DMS114 treated with DMSO at 0.1 percent for 48 hours (cell line): ENCODE measurements around the gene SCUBE3.

Experiments
- DNase-seq: peaks from one replicate; lab custom pipeline; 2025; ENCODE audit not compliant: unreplicated experiment; lab: John Stamatoyannopoulos, UW

SCUBE3 gene

DNA sequence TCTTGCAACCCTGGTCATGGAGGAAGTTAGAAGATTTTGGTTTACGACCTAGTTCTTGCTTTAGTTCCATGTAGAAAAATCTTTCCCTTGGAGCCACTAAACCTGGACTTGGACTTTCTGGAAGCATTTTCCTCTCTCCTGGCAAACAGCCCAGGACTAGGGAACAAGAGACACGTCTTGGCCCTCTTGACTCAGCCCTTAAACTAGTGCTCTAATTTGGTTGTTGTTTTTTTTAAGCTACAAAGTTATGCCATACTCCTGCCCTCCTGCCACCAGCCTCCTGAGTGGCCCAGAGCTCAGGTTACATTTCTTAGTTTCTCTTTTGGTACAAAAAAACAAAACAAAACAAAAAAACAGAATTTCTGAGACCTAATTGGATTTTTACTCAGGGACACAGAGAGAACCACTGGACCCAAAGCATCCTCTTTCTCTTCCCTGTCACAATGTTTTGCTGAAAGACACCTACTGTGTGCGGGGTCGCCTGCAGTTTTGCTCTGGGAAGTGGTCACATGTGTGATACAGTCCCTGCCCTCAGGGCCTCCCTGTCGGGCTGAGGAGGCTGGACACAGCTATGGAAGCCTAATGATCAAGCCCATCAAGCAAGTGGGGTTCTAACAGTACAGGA is 32.3 kb upstream of the SCUBE3 start:
- no peak for DNase-seq

DNA sequence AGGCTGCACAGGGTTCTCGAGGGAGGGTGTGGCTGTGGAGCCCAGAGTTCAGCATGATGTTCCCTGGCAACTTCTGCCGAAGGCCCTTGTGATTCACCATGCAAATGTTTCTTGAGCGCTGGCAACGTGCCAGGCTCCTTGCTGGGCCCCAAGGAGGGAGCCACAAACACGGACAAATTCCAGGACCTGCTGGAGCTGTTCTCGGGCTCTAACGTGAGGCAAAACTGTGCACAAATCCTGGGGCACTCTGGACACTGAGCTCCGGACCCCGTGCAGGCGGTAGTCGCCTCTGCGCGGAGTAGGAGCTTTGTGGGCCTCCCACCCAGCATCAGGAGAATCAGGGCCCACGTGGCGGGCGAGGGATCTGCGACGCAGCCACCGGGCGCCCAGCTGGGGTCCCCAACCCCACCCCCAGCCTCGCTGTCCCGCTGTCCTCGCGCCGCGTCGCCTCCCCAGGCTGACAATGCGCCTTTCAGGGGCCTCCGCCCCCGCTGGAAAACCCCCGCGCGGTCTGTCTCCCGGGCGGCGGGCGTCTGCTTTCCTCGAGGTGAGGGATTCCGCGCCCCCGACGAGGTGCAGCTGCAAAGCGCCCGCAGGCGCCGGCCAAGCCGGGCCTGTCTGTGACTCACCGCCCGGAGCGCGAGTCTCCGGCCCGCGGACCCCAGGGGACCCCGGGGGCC is 31.7 kb upstream of the SCUBE3 start:
- no peak for DNase-seq

DNA sequence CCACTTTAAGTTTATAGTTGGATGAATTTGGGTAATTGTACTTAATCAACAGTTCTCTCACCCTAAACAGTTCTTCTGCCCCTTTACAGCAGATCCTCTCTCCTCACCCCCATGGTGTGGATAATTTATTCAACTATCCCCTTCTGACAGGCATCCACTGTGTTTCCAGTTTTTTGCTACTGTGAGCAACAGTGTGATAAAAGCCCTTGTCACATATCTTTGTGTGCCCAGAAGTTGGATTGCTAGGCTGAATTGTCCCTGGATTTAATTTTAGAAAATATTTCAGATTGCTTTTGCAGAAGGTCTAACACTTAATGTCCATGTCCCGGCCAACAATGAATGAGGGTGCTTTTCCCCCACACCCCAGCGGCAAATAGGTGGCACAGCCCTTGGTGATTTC is 30.5 kb upstream of the SCUBE3 start:
- DNase-seq, result no peak

DNA sequence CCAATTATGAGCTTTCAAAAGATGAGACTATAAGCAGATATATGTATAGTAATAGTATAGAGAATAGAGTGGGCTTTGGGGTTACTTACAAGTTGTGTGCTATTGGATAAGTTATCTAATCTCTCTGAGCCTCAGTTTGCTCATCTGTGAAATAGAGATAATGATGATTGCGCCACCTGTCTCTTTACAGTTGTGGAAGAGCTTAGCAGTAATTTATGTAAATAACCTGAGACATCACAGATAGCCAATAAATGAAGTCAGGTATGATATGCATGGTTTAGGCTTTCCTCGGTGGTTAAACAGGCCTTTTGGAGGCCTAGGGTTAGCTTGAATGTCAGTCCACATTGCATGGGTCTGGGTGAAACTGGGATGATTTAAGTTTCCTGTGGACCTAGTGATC is 29.8 kb upstream of the SCUBE3 start:
- no peak for DNase-seq

DNA sequence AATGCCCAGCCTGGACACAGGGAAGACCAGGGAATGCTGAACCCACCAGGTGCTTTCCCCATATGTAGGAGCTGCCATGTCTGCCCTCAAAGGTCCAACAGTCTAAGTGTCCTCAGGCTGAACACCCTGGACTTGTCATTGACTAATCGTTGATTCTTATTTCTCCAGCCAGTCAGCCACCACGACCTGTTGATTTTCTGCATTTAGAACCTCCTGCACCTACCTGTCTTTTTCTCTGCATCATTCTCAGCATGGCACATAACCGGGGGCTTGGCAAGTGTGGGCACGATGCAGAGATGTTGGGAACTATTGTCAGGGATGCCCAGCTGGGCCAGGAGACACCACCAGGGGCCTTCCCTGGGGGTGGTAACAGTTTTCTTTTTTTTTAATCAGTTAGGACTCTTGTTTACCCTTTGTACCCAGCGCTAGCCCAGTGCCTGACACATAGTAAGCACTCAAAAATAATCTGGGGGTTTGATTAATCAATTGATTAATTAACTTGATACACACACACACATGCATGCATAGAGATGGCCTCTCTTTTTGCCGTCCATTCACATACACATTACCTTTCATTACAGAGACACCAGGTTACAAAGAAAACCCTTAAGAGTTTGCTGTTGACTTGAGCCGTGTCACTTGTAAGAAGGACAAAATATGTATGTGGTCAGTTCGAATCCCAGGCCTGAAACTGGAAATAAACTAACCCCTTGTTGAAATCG is 29.0 kb upstream of the SCUBE3 start:
- DNase-seq, result no peak

DNA sequence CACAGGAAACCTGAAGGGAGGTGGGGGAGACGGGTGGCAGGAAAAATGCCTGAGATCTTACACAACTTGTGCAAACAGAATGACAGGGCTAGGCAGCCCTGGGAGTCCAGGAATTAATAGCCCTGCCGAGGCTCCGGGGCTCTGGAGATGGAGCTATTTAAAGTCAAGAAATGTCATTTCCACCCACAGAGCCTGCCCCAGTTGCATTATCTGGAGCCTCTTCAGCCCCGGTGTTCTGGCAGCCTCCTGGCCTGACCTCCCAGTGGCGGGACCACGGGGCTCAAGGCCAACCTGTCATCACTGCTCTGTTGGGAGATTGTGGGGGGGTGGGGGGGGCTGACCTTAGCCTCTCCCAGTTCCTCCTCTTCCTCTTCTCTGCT is 28.5 kb upstream of the SCUBE3 start:
- DNase-seq, result no peak

DNA sequence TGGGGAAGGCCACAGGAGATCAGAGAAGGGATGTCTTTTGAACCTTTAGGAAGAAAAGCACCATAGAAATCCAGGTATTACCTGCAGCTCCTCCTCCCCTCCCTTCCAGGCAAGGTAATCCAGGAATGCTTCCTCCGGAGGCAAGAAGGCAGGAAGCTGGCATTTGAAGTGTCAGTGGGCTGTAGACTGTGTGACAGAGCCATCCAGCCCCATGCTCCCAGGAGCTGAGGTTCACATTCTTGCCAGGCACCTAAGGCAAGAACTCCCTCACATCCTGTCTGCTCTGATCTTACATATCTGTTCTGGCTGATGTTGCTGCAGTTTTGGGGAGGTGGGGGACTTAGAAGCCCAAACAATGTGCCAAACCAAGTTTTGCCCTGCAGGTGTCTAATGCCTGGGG is 27.8 kb upstream of the SCUBE3 start:
- no peak for DNase-seq

DNA sequence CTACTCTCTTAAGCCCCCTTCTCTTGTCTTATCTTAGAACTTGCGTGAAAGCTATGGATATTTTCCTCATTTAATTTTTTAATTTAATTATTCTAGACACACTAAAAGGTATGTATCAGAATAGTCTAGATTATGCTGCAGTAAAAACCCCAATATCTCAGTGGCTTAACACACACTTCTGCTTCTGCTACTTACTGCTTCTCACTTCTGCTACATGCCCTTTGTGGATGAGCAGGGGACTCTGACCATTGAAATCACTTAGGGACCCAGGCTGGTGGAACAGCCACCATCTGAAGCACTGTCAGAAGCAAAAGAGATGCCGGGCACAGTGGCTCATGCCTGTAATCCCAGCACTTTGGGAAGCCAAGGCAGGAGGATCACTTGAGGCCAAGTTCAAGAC is 27.2 kb upstream of the SCUBE3 start:
- DNase-seq, result no peak

DNA sequence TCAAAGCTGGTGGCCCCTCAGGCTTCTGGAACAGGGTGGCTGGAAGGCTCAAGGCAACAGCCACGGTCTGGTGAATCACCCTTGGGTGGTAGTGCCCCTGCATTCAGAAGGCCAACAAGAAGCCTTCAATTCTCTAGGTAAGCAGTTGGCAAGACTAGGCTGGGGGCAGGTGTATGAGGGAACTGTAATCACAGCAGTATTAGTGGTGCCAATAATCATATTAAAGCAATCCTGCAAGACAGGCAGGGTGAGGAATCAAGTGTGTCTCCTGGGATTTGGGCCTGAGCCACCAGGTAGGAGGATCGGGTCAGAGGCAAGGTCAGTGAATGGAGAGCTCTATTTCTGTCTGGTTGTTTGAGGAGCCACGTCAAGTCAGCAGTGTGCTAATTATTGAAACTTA is 24.9 kb upstream of the SCUBE3 start:
- no peak for DNase-seq

DNA sequence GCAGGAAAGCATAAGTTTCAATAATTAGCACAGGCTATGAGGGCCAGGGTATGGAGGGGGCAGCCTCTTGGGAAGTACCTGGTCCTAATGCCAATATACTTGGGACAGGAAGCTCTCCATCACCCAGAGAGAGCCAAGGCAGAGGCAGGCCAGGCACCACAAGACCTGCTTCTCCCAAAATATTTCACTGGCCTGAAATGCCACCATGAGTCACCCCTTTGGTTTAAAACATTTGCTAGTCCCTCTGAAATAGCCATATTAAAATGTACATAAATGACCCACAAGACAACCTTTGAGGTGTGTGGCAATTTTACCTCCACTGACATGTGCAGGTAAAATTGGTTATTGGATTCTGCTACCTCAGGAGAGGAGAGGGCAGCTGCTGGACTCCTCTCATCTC is 23.4 kb upstream of the SCUBE3 start:
- DNase-seq, result no peak

DNA sequence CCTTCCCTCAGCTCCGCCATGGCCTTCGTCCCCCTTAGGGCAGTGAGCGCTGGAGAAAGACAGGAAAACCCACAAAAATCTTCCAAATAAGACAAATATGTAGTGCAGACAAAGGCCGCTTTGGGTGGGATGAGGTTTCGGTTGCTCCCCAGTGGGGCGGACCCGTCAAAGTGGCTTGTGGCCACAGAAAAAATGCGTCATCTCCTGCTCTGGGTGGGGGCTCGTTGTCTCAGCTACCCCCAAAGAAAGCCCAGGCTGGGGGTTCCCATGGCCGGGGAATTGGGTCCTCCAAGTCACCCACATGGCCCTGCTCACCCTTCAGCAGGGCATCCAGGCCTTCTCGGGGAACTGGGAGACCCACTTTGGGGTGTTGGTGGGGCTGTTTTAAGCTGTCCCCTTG is 21.9 kb upstream of the SCUBE3 start:
- DNase-seq, result no peak

DNA sequence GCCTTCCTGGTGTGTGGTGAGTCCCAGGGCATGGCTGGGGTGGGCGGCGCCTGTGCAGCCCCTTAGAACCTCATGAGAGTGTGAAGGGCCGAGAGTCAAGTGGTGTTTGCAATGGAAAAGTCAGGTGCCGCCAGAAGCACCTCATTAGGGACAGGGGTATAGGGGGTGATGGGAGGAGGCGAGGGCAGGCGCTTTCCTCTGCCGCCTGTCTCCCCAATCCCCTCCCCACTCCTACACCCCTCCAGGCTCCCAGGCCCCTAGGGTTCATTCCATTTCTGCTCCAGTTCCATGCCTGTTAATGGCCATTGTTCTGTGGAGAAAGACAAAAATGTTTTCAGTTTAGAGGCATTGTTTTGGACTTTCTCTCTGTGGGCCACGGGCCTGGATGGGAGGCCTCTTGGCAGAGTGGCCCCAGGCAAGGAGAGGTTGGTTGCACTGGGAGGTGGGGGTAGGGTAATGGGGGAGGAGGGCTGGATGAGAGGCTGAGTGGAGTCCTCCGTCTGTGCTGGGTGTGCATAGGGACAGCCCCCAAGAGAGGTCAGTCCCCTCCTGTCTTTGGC is 21.4 kb upstream of the SCUBE3 start:
- DNase-seq, result no peak

DNA sequence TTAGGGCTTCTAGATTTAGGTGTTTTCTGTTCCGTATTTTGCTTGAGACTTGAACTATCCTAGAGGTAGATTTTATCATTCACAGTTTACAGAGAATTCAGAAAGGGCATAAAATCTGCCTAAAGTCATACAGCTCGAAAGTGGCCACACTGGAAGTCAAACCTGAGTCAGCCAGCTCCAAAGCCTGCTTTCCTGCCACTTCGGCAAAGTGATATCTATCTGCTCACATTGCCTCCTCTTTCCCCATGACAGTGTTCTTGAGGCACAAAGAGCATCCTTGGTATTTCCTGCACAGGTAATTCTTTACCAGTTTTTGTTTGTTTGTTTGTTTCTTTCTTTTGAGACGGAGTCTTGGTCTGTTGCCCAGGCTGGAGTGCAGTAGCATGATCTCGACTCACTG is 19.4 kb upstream of the SCUBE3 start:
- no peak for DNase-seq

DNA sequence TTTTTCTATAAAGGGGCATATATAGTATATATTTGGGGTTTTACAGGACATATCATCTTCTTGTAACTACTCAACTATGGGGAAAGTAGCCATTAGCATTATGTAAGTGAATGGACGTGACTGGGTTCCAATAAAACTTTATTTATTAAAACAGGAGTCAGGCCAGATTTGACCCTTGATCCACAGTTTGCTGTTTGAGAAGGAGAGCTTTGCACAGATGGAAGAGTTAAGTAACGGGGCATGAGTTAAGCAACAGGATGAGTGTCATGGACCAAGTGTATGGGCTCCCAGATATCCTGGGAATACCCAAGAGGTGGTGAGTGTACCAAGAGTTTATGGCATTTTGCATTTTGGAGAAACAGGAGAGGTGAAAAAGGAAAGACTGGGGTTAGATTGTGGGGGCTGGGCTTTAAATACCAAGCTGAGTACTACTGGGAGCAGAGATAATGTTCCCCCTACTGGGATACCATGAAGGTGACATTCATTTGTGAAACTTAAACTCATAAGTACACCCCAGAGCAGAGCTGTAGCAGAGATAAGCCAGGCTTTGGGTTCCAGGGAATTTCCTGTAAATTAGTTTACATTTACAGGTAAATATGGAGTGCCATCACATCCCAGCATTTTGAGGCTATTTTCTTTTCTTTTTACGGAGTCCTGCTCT is 18.5 kb upstream of the SCUBE3 start:
- no peak for DNase-seq

DNA sequence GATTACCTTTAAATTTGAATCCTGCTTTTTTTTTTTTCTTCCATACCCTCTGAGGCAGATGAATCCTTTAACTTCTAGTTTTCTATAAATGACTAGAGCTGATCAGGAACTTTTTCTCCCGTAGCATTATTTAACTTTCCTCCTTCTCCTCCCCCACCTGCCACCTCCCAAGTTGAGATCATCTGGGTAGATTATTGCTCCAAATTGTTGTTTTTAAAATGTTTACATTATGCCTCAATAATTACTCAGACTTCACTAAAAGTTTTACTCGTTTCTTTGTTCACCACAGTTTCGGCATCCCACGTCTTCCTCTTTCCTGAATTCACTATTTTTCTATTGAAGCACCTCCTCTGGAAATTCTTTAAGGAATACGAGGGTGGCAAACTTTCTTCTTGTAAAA is 16.6 kb upstream of the SCUBE3 start:
- no peak for DNase-seq

DNA sequence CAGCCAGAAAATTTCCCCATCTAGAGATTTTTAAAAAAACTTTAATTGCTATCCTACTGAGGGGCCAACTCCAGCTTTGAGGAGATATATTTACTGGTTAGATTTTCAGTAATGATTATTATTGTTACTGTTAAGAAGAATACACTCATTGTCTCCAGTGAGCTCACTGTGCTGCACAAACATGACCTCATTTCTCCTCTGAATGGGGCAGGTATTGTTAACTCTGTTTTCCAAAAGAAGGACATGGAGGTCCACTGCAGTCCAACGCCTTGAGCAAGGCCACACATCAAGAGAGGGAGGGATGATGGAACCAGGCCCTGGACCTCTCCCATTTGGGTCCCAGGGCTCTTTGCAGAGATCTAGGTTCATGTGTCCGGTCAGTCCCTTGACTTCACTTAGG is 13.9 kb upstream of the SCUBE3 start:
- DNase-seq, result no peak

DNA sequence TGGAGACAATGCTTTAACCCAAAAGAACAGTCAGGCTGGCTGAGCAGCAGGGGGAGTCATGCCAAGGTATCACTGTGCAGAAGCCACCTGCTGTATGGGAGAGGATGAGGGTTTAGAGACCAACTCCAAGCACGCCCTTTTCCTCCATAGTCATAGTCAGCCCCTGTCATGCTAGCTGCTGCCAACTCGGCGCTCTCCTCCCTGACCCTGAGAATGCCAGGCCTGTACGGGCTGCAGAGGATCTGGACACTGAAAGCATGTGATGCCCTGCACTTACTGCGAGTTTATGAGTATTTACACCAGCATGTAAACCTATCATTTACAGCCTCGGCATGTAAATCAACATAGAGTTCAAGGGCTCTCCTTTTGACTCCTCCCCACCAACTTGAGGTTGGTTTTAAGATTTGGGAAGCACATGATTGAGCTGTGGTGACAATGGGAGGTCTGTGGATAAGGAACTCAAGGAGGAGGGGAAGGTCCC is 11.7 kb upstream of the SCUBE3 start:
- no peak for DNase-seq

DNA sequence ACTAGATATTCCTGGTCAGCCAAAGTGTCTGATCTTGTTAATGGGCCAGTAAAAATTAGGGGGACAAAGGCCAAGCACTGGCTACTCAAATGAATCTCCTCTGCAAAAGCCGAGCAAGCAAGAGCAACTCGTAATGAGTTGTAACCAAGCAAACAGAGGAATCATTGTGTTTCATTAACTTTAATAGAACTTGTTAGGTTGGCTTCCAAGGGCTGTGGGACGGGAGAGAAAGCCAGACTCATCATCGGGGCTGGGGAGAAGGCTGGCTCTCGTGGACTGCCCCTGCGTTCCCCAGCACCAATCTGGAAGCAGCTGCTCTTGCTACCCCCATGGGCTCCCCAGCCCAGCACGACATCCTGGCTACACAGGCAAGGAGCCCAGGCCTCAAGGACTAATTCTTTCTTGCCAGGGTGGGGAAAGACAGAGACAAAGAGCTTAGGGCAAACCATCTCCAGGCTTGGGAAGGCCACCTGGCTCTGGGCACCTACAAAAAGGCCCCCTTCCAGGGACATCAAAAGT is 10.5 kb upstream of the SCUBE3 start:
- DNase-seq, result no peak

DNA sequence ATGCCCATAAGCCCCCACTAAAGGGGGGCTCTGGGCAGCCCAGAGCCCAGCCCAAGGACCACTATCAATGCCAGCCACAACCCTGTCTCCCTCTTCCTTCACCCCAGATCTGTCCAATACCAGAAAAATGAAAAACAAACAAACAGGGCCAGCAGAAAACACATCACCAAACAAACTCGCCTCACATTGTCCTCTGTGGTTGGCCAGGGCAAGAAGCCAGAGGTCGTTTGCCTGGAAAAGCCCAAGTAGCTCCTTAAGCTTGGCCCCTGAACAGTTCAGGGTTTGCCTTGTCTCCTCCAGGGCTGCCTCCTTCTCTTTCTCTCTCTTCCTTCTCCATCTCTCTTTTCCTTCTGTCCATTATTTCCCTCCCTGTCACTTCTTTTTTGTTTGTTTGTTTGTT is 10.1 kb upstream of the SCUBE3 start:
- no peak for DNase-seq

DNA sequence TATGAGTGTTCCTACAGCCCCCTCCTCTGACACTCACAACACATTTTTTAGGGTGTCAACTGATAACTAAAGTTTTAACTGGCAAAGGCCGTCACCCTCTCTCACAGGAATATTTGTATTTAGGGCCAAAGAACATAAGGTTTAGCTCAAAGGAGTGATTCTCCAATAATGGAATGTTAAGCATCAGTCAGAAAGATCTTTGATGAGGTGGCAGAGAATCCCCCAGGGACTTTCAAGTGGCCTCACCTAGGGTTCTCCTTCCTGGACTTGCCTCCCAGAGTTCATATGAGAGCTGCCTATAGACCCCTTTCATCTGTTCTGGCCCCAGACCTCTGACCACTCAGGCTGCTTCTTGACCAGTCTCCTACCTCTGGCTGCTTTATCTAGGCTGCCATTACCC is 7.4 kb upstream of the SCUBE3 start:
- no peak for DNase-seq

DNA sequence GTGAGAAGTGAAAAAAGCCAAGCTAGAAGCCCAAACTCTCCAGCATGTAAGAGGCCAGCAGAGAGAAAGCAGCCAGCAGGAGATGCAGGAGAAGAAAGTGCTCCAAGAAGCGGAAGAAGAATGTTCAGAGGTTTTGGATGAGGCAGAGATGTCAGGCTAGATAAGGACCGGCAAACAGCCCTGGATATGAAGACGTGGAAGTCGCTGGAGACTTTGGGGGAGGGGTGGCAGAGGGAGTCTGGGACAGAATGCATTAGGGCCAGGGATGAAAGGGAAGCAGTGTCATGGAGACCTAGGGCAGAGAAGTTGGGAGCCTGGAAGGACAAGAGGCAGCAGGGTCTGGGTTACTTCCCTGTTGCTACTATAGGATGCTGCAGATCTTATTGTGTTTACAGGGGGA is 5.3 kb upstream of the SCUBE3 start:
- no peak for DNase-seq
